WI38 (cell line): Measurements from ENCODE around the gene ADAP2.

Experiments used
- H3K4me3 ChIP-seq: 2 replicates; pipeline ENCODE4 v1.5.1; 2011; ENCODE audit warnings: low read depth, mild to moderate bottlenecking, control low read depth, low read length
- TF ChIP-seq, protein P1 (sequence below): IDR thresholded peaks from 2 replicates; pipeline ENCODE4 v1.5.1; 2012; ENCODE audit warnings: low read depth, mild to moderate bottlenecking, control low read depth, low read length

Gene ADAP2

DNA sequence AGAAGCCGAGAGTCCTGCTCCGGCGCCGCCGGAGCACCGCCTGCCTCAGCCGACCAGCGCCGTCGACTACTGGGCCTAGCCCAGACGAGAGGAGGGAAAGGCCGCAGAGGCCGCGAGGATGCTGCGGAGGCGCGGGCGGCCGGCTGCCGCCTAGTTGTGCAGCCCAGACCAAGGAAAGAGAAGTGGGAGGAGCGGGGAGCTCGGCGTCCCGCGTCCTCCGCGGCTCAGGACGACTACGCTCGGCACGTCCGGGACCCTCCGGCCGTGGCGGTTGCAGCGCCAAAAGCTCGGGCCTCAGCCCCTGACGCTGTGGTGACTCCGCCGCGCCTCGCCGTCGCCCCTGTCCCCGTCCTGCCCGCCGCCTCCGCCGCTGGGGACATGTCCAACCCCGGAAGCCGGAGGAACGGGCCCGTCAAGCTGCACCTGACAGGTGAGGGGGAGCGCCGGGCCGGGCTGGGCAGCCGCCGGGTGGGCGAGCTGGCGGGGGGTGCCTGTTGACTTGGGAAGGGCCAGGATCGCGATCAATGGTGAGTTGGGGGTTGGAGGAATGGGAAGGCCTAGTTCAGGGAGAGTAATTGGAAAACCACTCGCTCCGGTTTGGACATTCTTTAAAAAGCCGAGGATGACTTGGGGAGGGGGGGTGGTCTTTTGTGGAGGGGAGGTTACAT lies 86.8 kb downstream of the ADAP2 start:
- H3K4me3 ChIP-seq, result peak overlapping the region; percentile 72
- TF ChIP-seq, protein P1, sequence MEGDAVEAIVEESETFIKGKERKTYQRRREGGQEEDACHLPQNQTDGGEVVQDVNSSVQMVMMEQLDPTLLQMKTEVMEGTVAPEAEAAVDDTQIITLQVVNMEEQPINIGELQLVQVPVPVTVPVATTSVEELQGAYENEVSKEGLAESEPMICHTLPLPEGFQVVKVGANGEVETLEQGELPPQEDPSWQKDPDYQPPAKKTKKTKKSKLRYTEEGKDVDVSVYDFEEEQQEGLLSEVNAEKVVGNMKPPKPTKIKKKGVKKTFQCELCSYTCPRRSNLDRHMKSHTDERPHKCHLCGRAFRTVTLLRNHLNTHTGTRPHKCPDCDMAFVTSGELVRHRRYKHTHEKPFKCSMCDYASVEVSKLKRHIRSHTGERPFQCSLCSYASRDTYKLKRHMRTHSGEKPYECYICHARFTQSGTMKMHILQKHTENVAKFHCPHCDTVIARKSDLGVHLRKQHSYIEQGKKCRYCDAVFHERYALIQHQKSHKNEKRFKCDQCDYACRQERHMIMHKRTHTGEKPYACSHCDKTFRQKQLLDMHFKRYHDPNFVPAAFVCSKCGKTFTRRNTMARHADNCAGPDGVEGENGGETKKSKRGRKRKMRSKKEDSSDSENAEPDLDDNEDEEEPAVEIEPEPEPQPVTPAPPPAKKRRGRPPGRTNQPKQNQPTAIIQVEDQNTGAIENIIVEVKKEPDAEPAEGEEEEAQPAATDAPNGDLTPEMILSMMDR, result no peak
